B cell (primary cell): ENCODE measurements around the gene SAA2.
"Not testable (repeated sequence)": the region's sequence is repeated elsewhere in the genome, so short reads cannot be mapped to it uniquely, and the experiment has no call there.

Experiments
- CTCF ChIP-seq: fragments of 200-600 bp; IDR thresholded peaks from one replicate; pipeline ENCODE4 v1.8.0; 2022; ENCODE audit warnings: antibody characterized with exemption, mild to moderate bottlenecking
- EZH2 ChIP-seq: IDR thresholded peaks from 2 replicates; pipeline ENCODE4 v1.6.1; 2012; ENCODE audit warnings: borderline replicate concordance, low read depth, mild to moderate bottlenecking, moderate library complexity, low read length; ENCODE audit not compliant: insufficient read depth, poor library complexity, severe bottlenecking

GRCh38 chr11:18262681-18263350 lies 14.3 kb upstream of the SAA2 start:
- TF ChIP-seq EZH2, CTCF: not testable (repeated sequence)
